Nucleus accumbens (tissue), 56 donors: Measurements from ENCODE around the gene CMSS1.

Experiments
- DNase-seq, 56 donors: peaks; one replicate each; lab custom pipeline; 2025; lab: John Stamatoyannopoulos, UW

The CMSS1 gene

GRCh38 chr3:99817437-99818240, at the start of gene CMSS1:
Gene CMSS1, plus strand, starts transcription at chr3:99817862.
- peak in 55 of 56 donors; percentile 56 to 95 (median 85) for DNase-seq

GRCh38 chr3:99768126-99768525, 49.5 kb upstream of the CMSS1 start:
- DNase-seq, result no peak

GRCh38 chr3:99768808-99769501, 48.7 kb upstream of the CMSS1 start:
- DNase-seq, result no peak

GRCh38 chr3:99772171-99772570, 45.5 kb upstream of the CMSS1 start:
- DNase-seq, result no peak

- no peak for DNase-seq
These were observed 45.0 kb upstream of the CMSS1 start for GRCh38 chr3:99772671-99773070.

- DNase-seq, result no peak
These were observed 43.2 kb upstream of the CMSS1 start for GRCh38 chr3:99774467-99774866.

GRCh38 chr3:99776516-99777209, 41.0 kb upstream of the CMSS1 start:
- DNase-seq, result no peak

GRCh38 chr3:99777210-99777549, 40.5 kb upstream of the CMSS1 start:
- DNase-seq, result no peak

- DNase-seq, result no peak
These were observed 40.0 kb upstream of the CMSS1 start for GRCh38 chr3:99777708-99778107.

GRCh38 chr3:99780749-99781148, 36.9 kb upstream of the CMSS1 start:
- DNase-seq, result no peak

GRCh38 chr3:99781761-99782160, 35.9 kb upstream of the CMSS1 start:
- DNase-seq, result no peak

- no peak for DNase-seq
These were observed 34.6 kb upstream of the CMSS1 start for GRCh38 chr3:99783011-99783573.

GRCh38 chr3:99789011-99789721, 28.5 kb upstream of the CMSS1 start:
- peak in 11 of 56 donors; percentile 1 to 36 (median 9) for DNase-seq

- DNase-seq, result no peak
These were observed 23.2 kb upstream of the CMSS1 start for GRCh38 chr3:99794485-99794884.

- DNase-seq, result no peak
These were observed 22.1 kb upstream of the CMSS1 start for GRCh38 chr3:99795573-99795972.

GRCh38 chr3:99799422-99799821, 18.2 kb upstream of the CMSS1 start:
- no peak for DNase-seq

GRCh38 chr3:99803297-99803696, 14.4 kb upstream of the CMSS1 start:
- no peak for DNase-seq

GRCh38 chr3:99805160-99805559, 12.5 kb upstream of the CMSS1 start:
- no peak for DNase-seq

GRCh38 chr3:99808163-99808794, 9.4 kb upstream of the CMSS1 start:
- peak in 4 of 56 donors; percentile 4 to 25 (median 6) for DNase-seq

GRCh38 chr3:99809565-99809964, 8.1 kb upstream of the CMSS1 start:
- no peak for DNase-seq
